Head of caudate nucleus (tissue), 42 donors: ENCODE data around the gene NKX2-3.

Experiments used
- DNase-seq, 42 donors: peaks; one replicate each; pipeline versions ENCODE4 v3.0.0 to v3.0.0-alpha.2; 2020 to 2021; ENCODE audit warnings: mixed read lengths in 7 of 42
- intact Hi-C: fragments of 100-400 bp; cut with DNase I; formaldehyde crosslinking; loops from one replicate; pipeline ENCODE4 v1.15.0; 2022

Gene NKX2-3

DNA sequence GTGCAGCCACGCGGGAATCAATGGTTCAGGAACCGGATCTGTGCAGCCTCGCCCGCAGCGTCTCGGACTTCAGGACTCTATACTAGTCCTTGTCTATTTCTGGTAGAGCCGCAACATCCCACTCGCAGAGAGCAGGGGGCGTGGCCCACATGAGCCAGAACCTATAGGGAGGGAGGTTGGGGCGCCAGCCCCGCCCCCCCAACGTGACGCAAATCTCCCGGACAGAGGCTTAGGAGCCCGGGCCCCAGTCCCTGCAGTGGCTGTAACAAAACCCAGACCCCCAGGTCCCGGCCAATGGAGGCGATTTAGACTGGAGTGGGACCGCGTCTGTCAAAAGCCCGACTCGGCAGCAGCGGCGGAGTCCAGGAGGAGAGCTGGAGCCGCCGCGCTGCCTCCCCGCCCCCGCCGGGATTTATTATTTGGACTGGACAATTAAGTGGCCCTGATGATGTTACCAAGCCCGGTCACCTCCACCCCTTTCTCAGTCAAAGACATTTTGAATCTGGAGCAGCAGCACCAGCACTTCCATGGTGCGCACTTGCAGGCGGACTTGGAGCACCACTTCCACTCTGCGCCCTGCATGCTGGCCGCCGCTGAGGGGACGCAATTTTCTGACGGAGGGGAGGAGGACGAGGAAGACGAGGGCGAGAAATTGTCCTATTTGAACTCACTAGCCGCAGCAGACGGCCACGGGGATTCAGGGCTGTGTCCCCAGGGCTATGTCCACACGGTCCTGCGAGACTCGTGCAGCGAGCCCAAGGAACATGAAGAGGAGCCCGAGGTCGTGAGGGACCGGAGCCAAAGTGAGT, at the start of gene NKX2-3:
NKX2-3 (plus strand) TSS at position 256 of the 809 bp plus-strand sequence; CDS start at position 446, 190 bp downstream.
- intact Hi-C loops, result no loop called here

DNA sequence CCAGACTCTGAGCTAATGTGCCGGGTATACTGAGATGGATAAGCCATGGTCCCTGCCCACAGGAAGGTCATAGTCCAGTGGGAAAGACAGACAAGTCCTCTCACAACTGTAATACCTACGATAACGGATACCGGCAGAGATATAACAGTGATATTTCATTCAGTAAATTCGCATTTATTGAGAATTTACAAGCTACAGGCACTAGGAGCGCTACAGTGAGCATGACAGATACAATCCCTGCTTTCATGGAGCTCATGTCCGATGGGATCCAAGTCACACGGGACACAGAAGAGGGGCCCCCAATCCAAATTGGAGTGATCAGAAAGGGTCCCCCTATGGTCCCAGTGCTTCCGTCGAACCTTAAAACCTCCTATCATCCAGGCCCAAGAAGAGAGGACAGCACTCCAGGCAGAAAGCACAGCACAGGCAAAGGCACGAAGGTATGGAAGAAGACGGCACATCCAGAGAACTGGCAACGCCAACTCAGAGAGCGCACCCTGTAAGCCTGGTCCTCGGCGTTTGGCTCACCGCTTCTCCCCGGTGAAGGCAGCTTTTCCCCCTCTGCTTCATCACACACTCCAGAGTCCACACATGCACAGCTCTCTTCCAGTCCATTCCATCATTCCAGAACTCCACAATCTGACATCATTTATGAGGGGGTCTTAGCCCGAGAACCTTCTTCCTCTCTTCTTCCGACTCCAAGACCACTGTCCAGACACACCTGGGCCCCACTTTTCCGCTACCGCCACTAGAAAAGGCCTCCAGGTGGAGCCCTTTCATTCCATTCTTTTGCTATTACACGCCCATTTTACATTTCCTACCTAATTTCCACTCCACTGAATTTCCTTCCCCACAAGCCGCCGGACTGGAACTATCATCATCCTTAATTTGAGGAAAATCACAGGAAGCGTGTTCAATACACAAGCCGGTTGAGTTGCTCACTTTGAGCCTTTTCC, 47.8 kb upstream of the NKX2-3 start:
- DNase-seq, result no peak
- intact Hi-C loops, result no loop called here

More for the DNA sequence above, at the start of gene NKX2-3:
- no peak for DNase-seq

GRCh38 chr10:99487125-99487807, 45.5 kb upstream of the NKX2-3 start:
- no peak for DNase-seq
- intact Hi-C loops, result no loop called here

DNA sequence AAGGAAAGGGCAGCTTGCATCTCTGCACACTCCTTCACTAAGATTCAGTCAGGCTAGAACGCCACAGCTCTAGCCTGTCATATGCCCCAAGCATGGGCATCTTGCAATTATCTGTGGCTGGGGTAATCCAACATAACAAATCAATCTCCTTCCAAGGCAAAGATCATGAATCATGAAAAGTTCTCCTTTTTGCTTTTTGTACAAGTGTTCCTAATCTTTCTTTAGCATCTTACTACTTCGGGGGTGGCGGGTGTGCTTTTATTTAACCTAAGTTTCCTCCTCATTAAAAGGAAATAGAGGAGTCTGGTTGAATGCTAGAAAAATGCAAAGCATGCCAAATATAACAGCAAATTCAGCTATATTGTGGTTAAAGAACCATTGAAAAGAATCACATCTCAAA, 43.5 kb upstream of the NKX2-3 start:
- intact Hi-C loops, result no loop called here
- DNase-seq, result no peak

- intact Hi-C loops, result no loop called here
- DNase-seq, result no peak
Observed at GRCh38 chr10:99497343-99498025, 35.3 kb upstream of the NKX2-3 start.

DNA sequence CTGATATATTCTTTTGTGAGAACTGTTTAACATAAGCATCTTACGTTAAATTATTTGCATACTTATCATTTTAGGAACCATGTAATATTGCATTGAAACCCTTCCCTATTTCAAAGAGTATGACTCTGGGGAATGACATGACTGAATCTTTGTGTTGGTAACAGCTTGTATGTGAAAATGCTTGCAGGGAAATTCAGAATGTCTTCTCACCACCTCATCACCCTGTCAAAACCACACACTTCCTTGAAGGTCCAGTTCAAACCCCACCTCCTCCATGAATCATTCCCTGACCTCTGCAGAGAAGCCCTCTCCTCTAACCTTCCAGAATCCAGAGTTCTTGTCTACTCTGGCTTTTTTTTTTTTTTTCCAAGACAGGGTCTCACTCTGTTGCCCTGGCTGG, 26.3 kb upstream of the NKX2-3 start:
- intact Hi-C loops, result no loop called here

DNA sequence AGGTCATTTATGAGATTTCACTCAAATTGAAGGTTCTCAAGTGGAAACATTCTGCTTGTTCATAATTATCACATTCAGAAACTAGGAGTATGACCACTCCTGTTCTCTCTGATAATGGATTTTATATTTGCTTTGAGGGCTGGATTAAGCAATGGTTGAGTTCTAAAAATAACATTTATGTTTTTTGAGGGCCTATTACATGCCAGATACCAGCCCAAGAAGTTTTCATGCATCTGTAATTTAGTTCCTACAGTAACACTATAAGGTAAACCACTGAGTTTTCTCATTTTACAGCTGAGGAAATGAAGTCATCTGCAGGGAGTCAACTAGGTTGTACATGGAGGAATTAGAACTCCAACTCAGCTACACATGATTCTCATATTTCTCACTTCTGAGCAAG, 25.5 kb upstream of the NKX2-3 start:
- intact Hi-C loops, result no loop called here
- DNase-seq, result no peak

More for the DNA sequence above, 26.3 kb upstream of the NKX2-3 start:
- no peak for DNase-seq

DNA sequence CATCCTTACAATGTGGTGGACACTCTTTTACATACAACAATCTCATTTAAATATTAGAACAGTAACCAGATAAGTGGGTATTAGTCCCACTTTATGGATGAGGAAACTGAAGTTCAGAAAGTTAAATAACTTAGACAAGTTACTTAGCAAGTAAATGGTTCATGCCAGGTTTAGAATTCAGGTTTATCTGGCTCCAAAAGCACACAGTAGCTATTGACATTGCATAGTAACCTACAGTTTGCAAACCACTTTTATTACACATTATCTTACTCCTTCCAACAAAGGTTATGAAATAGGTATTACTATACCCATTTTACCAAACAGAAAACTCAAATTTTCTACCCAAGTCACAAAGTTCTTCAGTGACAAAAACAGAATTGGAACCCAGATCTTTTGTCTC, 19.7 kb upstream of the NKX2-3 start:
- intact Hi-C loops, result no loop called here
- DNase-seq, result no peak

GRCh38 chr10:99519690-99520039, 13.1 kb upstream of the NKX2-3 start:
- no peak for DNase-seq
- intact Hi-C loops, result no loop called here

- intact Hi-C loops, result no loop called here
- no peak for DNase-seq
Observed at GRCh38 chr10:99520040-99520846, 12.5 kb upstream of the NKX2-3 start.

GRCh38 chr10:99520847-99521764, 11.6 kb upstream of the NKX2-3 start:
- intact Hi-C loops, result no loop called here
- no peak for DNase-seq

DNA sequence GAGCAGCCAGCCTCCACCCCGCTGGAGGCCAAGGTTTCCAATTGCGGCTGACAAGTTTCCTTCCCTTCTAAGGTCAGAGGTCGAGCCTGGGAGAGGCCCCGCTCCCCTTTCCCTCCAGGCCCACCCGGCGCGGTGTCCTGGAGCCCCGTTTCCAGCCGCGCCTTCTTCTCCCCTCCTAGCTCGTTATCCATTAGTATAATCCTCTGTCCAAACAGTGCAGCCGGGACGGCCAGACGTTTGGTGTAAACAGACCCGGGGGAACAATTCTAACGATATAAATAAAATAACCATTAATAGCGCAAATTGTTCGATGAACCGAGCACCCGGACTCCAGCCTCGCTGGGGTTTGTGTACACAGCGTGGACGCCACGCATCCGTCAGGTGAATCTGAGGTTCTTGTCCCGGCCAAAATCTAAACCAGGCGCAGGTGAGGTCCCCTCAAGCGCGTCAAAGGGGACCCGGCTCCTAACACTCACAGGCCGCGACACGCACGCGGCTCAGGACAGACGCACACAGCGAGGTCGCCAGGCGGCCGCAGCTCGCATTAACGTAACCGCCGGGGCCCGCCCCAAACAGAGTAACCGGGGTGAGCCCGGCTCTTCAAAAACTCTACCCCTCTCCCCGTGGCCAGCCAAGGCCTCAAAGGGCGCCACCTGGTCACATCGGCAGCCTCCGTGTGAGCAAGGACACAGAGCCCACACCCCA, 10.8 kb upstream of the NKX2-3 start:
- no peak for DNase-seq
- intact Hi-C loops, result no loop called here

- DNase-seq, result no peak
- intact Hi-C loops, result no loop called here
Observed at GRCh38 chr10:99522470-99523250, 10.1 kb upstream of the NKX2-3 start.

DNA sequence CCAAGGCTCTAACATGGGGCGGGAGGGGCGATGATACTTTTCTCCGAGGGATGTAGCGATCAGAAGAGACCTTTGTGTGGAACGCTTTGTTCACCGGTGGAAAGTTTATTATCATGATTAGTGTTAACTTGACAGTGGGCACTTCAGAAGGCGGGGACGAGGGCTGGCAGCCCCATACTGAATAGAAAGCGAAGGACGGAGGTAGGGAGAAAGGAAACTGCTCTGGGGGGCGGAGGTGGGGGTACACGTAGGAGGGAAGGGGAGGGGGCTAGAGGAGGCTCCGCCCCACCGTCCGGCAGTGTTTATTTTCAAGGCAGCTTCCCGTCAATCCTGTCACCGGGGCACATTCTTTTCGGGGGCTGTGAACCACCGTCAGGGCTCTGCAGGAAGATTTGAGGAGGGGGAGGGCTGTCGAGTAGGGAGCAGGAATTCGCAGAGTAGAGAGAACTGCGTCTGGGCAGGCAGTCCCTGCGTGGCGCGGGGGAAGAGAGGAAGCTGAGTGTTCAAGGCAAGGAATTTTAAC, 9.4 kb upstream of the NKX2-3 start:
- intact Hi-C loops, result no loop called here
- DNase-seq, result no peak

- intact Hi-C loops, result no loop called here
- no peak for DNase-seq
Observed at GRCh38 chr10:99524050-99524666, 8.6 kb upstream of the NKX2-3 start.
